CD14-positive monocyte (primary cell): Measurements from ENCODE around the gene TEX11. TPM values are rescaled to one million over a fixed set of nuclear protein-coding genes. Genes with fewer than 3 reads are reported as not detected.
"Not testable (repeated sequence)": the region's sequence is repeated elsewhere in the genome, so short reads cannot be mapped to it uniquely, and the experiment has no call there.

Experiments
- DNase-seq, 3 donors: peaks; one replicate each; pipeline ENCODE4 v3.0.0-alpha.2; 2011 to 2022
- H2AFZ ChIP-seq: 2 replicates; pipeline ENCODE4 v1.6.0; 2012; ENCODE audit warnings: mild to moderate bottlenecking, low read depth, low read length, inconsistent platforms; ENCODE audit not compliant: insufficient read depth, poor library complexity, severe bottlenecking
- H3K27ac ChIP-seq, 2 donors: 1 replicate in 1 of 2; 2 replicates in 1 of 2; pipeline ENCODE4 v1.5.1; 2012 to 2013; ENCODE audit warnings: low read length in 2 of 2, control low read depth in 1 of 2, inconsistent platforms in 1 of 2, low read depth in 1 of 2, mild to moderate bottlenecking in 1 of 2
- H3K27me3 ChIP-seq, 2 donors: one replicate each; pipeline versions ENCODE4 v1.6.0 to v1.6.1; 2011 to 2013; ENCODE audit warnings: low read length in 2 of 2; ENCODE audit not compliant: control insufficient read depth in 2 of 2, insufficient read depth in 2 of 2
- H3K36me3 ChIP-seq, 2 donors: replicated peaks in 1 of 2; 1 replicate in 1 of 2; 2 replicates in 1 of 2; pipeline versions ENCODE4 v1.5.1 to v1.6.1; 2012 to 2013; ENCODE audit warnings: low read length in 2 of 2, control low read depth in 1 of 2, inconsistent platforms in 1 of 2, mild to moderate bottlenecking in 1 of 2; ENCODE audit not compliant: insufficient read depth in 2 of 2, control insufficient read depth in 1 of 2
- H3K4me1 ChIP-seq, 2 donors: 1 replicate in 1 of 2; 2 replicates in 1 of 2; pipeline versions ENCODE4 v1.5.1 to v1.6.1; 2012 to 2013; ENCODE audit warnings: low read length in 2 of 2, control low read depth in 1 of 2, inconsistent platforms in 1 of 2, mild to moderate bottlenecking in 1 of 2, moderate library complexity in 1 of 2; ENCODE audit not compliant: insufficient read depth in 2 of 2, control insufficient read depth in 1 of 2
- H3K4me2 ChIP-seq: replicated peaks from 2 replicates; pipeline ENCODE3; 2012; ENCODE audit warnings: low read length, moderate library complexity, mild to moderate bottlenecking; ENCODE audit not compliant: poor library complexity, severe bottlenecking; ENCODE audit errors: extremely low read depth
- H3K4me3 ChIP-seq, 3 experiments: fragments of 200-600 bp in 1 of 3; sonication (generic) in 1 of 3; replicated peaks in 1 of 3; 1 replicate in 2 of 3; 2 replicates in 1 of 3; pipeline ENCODE4 v1.5.1; 2011 to 2013; ENCODE audit warnings: low read length in 3 of 3, mild to moderate bottlenecking in 3 of 3, control low read depth in 2 of 3, low read depth in 2 of 3, inconsistent platforms in 1 of 3, moderate library complexity in 1 of 3
- H3K79me2 ChIP-seq: 2 replicates; pipeline ENCODE4 v1.6.0; 2012; ENCODE audit warnings: mild to moderate bottlenecking, control low read depth, inconsistent platforms, low read length, moderate library complexity; ENCODE audit not compliant: insufficient read depth
- H3K9ac ChIP-seq: 2 replicates; pipeline ENCODE4 v1.6.0; 2017; ENCODE audit warnings: low read length, mild to moderate bottlenecking; ENCODE audit not compliant: insufficient read depth, poor library complexity, severe bottlenecking
- H3K9me3 ChIP-seq, 2 donors: replicated peaks in 1 of 2; 1 replicate in 1 of 2; 2 replicates in 1 of 2; pipeline versions ENCODE4 v1.5.1 to v1.6.1; 2012 to 2013; ENCODE audit warnings: low read length in 2 of 2, control low read depth in 1 of 2; ENCODE audit not compliant: control insufficient read depth in 1 of 2, insufficient read depth in 1 of 2
- H4K20me1 ChIP-seq: 2 replicates; pipeline ENCODE4 v1.6.0; 2012; ENCODE audit warnings: mild to moderate bottlenecking, low read length, control low read depth, moderate library complexity; ENCODE audit not compliant: insufficient read depth
- H3K27ac Mint-ChIP-seq, 7 donors: one replicate each; pipeline ENCODE4 v1.8.0; 2020; ENCODE audit warnings: mild to moderate bottlenecking in 7 of 7, mixed read lengths in 7 of 7, moderate library complexity in 6 of 7, inconsistent platforms in 2 of 7
- H3K27me3 Mint-ChIP-seq, 3 donors: one replicate each; pipeline ENCODE4 v1.8.0; 2021 to 2022; ENCODE audit warnings: low read depth in 3 of 3, mild to moderate bottlenecking in 3 of 3, mixed read lengths in 3 of 3, moderate library complexity in 3 of 3, inconsistent platforms in 1 of 3
- H3K36me3 Mint-ChIP-seq, 2 donors: one replicate each; pipeline ENCODE4 v1.8.0; 2020; ENCODE audit warnings: mixed read lengths in 2 of 2, inconsistent platforms in 1 of 2, mild to moderate bottlenecking in 1 of 2
- H3K4me1 Mint-ChIP-seq: one replicate; pipeline ENCODE4 v1.8.0; 2020; ENCODE audit warnings: mild to moderate bottlenecking, mixed read lengths
- H3K4me3 Mint-ChIP-seq, 2 donors: one replicate each; pipeline ENCODE4 v1.8.0; 2020; ENCODE audit warnings: mild to moderate bottlenecking in 2 of 2, mixed read lengths in 2 of 2, moderate library complexity in 1 of 2
- H3K9me3 Mint-ChIP-seq, 7 donors: one replicate each; pipeline ENCODE4 v1.8.0; 2020 to 2022; ENCODE audit warnings: mixed read lengths in 7 of 7, mild to moderate bottlenecking in 6 of 7, moderate library complexity in 6 of 7, inconsistent platforms in 2 of 7
- WGBS: methylation state at CpG from one replicate; pipeline ENCODE4 v1.1.5; 2013; ENCODE audit warnings: missing lambda C conversion rate; ENCODE audit not compliant: insufficient coverage; 5-methylcytosine and 5-hydroxymethylcytosine counted together
- intact Hi-C, 2 donors: fragments of 100-400 bp; cut with micrococcal nuclease; formaldehyde crosslinking; loops; one replicate each; pipeline versions ENCODE4 v1.15.0 to v1.15.1; 2023
- polyA plus RNA-seq, 3 donors: library from polyadenylated mRNA; depleted of rRNA in 1 of 3; unstranded in 2 of 3; stranded (reverse) in 1 of 3; fragments of 300-500 nt in 2 of 3; fragments of >200 nt in 1 of 3; fragmentation: Illumina TruSeq in 2 of 3; gene quantifications; 1 replicate in 2 of 3; 2 replicates in 1 of 3; pipeline ENCODE4 v1.2.3, GENCODE V29; 2012 to 2021
- TF ChIP-seq, protein P1 (sequence below): fragments of 200-600 bp; IDR thresholded peaks from one replicate; pipeline ENCODE4 v1.8.0; 2022; ENCODE audit warnings: antibody characterized with exemption, mild to moderate bottlenecking

TEX11 gene
- polyA plus RNA-seq, 3 donors, result not detected

DNA sequence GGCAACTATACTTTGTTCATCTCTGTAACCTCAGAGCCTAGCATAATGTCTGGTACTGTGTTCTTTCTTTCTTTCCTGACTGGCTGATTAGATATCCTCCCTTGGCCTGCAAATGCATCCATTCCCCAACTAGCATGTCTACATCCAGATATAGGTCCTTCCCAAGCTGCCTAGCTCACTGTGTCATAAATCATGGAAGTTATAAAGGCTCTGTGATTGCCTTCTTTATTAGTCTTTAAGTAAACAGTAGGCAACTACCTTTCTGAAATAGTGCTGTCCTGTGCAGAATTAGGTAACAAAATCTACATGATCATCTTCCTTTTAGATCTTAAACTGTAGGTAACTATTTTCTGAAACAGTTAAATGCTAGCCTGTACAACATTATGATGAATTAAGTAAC is 239.4 kb downstream of the TEX11 start:
- Histone ChIP-seq H3K4me1 (no peaks in the 10 kb centered on the region), H3K27ac (no peak overlapping the region), H3K9ac (no peak overlapping the region), H3K9me3 (no peaks in the 10 kb centered on the region), H3K4me3 (no peak overlapping the region), H3K36me3 (no peaks in the 10 kb centered on the region), H3K4me2 (no peak overlapping the region), H2AFZ (no peak overlapping the region), H3K27me3 (no peaks in the 10 kb centered on the region), H4K20me1 (no peaks in the 10 kb centered on the region), H3K79me2 (no peaks in the 10 kb centered on the region)
- H3K4me3 Mint-ChIP-seq, result no peak overlapping the region
- TF ChIP-seq, protein P1, sequence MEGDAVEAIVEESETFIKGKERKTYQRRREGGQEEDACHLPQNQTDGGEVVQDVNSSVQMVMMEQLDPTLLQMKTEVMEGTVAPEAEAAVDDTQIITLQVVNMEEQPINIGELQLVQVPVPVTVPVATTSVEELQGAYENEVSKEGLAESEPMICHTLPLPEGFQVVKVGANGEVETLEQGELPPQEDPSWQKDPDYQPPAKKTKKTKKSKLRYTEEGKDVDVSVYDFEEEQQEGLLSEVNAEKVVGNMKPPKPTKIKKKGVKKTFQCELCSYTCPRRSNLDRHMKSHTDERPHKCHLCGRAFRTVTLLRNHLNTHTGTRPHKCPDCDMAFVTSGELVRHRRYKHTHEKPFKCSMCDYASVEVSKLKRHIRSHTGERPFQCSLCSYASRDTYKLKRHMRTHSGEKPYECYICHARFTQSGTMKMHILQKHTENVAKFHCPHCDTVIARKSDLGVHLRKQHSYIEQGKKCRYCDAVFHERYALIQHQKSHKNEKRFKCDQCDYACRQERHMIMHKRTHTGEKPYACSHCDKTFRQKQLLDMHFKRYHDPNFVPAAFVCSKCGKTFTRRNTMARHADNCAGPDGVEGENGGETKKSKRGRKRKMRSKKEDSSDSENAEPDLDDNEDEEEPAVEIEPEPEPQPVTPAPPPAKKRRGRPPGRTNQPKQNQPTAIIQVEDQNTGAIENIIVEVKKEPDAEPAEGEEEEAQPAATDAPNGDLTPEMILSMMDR, result no peak
- DNase-seq, result no peak
- peaks cover 0 to 3% (median 2%) of the 10 kb centered on the region in 3 donors for H3K27me3 Mint-ChIP-seq
- no peaks in the 10 kb centered on the region for H3K4me1 Mint-ChIP-seq
- intact Hi-C loops, result no loop called here
- no peaks in the 10 kb centered on the region for H3K9me3 Mint-ChIP-seq
- no peaks in the 10 kb centered on the region for H3K36me3 Mint-ChIP-seq
- H3K27ac Mint-ChIP-seq, result no peak overlapping the region

DNA sequence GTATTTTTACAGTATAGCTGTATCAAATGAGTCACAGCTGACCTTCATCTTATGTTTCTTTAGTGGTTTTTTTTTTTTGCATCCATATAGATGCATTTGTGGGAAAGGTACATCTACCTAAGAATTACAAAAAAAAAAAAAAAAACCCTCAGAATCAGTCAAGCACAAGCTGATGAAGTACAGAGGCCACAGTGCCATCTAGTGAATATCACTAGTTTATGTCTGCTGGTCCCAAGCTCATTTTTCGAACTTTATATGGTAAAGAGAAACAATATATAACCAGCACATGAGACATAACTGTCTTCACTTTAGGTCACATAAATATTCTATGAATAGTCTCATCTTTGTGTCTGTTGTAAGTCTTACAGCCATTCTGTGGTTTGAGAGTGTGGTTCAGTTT is 243.8 kb downstream of the TEX11 start:
- Histone ChIP-seq H3K79me2 (no peaks in the 10 kb centered on the region), H3K4me1 (no peaks in the 10 kb centered on the region), H3K27me3 (no peaks in the 10 kb centered on the region), H3K4me2 (no peak overlapping the region), H3K27ac (no peak overlapping the region), H3K9ac (no peak overlapping the region), H3K36me3 (no peaks in the 10 kb centered on the region), H3K4me3 (no peak overlapping the region), H2AFZ (no peak overlapping the region), H4K20me1 (no peaks in the 10 kb centered on the region), H3K9me3 (no peaks in the 10 kb centered on the region)
- Mint-ChIP-seq H3K4me1 (no peaks in the 10 kb centered on the region), H3K27ac (no peak overlapping the region), H3K27me3 (peaks cover 0 to 6% (median 2%) of the 10 kb centered on the region in 3 donors), H3K36me3 (no peaks in the 10 kb centered on the region), H3K9me3 (peaks cover 0 to 3% (median 0%) of the 10 kb centered on the region in 7 donors), H3K4me3 (no peak overlapping the region)
- no peak for DNase-seq
- WGBS, result no CpG with 5 or more reads among the region's 1 CpG
- intact Hi-C loops, result no loop called here
- TF ChIP-seq, protein P1, result no peak

DNA sequence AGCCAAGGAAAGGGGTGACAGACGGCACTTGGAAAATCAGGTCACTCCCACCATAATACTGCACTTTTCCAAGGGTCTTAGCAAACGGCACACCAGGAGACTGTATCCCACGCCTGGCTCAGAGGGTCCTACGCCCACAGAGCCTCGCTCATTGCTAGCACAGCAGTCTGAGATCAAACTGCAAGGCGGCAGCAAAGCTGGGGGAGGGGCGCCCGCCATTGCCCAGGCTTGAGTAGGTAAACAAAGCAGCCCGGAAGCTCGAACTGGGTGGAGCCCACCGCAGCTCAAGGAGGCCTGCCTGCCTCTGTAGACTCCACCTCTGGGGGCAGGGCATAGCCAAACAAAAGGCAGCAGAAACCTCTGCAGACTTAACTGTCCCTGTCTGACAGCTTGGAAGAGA is 247.4 kb downstream of the TEX11 start:
- H3K36me3 Mint-ChIP-seq, H3K9me3 ChIP-seq, H3K9me3 Mint-ChIP-seq, H3K4me3 Mint-ChIP-seq, H3K4me1 Mint-ChIP-seq, H3K27ac ChIP-seq, H4K20me1 ChIP-seq, H3K27me3 ChIP-seq, H3K4me1 ChIP-seq, H3K79me2 ChIP-seq, H3K4me3 ChIP-seq, H3K27me3 Mint-ChIP-seq, DNase-seq, H3K36me3 ChIP-seq, H3K9ac ChIP-seq, intact Hi-C loops, H2AFZ ChIP-seq, H3K4me2 ChIP-seq, H3K27ac Mint-ChIP-seq: not testable (repeated sequence)
- no CpG with 5 or more reads among the region's 11 CpGs for WGBS

DNA sequence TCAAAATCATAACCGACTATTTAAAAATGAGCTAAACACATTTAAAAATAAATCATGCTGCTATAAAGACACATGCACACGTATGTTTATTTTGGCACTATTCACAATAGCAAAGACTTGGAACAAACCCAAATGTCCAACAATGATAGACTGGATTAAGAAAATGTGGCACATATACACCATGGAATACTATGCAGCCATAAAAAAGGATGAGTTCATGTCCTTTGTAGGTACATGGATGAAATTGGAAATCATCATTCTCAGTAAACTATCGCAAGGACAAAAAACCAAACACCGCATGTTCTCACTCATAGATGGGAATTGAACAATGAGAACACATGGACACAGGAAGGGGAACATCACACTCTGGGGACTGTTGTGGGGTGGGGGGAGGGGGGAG is 251.0 kb downstream of the TEX11 start:
- H3K36me3 Mint-ChIP-seq, H4K20me1 ChIP-seq, H3K4me1 Mint-ChIP-seq, H3K27me3 Mint-ChIP-seq, H3K36me3 ChIP-seq, H3K4me3 ChIP-seq, H3K4me2 ChIP-seq, H3K27ac Mint-ChIP-seq, intact Hi-C loops, H3K79me2 ChIP-seq, H3K9me3 Mint-ChIP-seq, H3K4me3 Mint-ChIP-seq, H3K4me1 ChIP-seq, H2AFZ ChIP-seq, H3K9me3 ChIP-seq, H3K9ac ChIP-seq, H3K27ac ChIP-seq, DNase-seq, H3K27me3 ChIP-seq: not testable (repeated sequence)
- no CpG with 5 or more reads among the region's 4 CpGs for WGBS
